T-cell (primary cell): ENCODE data around the gene DOK3. TPM values are rescaled to one million over a fixed set of nuclear protein-coding genes. Genes with fewer than 3 reads are reported as not detected.

Experiments
- ATAC-seq, 4 experiments: fragments of 200-7000 bp in 3 of 4; fragments of 150-1000 bp in 1 of 4; cut with Tn5 transposase; replicated peaks in 1 of 4; 1 replicate in 3 of 4; 2 replicates in 1 of 4; pipeline ENCODE4 v1.10.0; 2021; ENCODE audit warnings: moderate library complexity in 3 of 4, mild to moderate bottlenecking in 2 of 4, moderate number of reproducible peaks in 1 of 4
- CTCF ChIA-PET, 2 donors: fragments of 300-600 bp; sonication (Branson Sonifier 250); formaldehyde crosslinking; loops; one replicate each; lab custom pipeline; 2022; ENCODE audit warnings: antibody characterized with exemption in 2 of 2; lab: Charles Lee
- POLR2A ChIA-PET, 2 donors: fragments of 300-600 bp; sonication (Branson Sonifier 250); formaldehyde crosslinking; loops; one replicate each; lab custom pipeline; 2022; ENCODE audit warnings: antibody characterized with exemption in 2 of 2; lab: Charles Lee
- DNase-seq, 35 experiments: peaks; one replicate each; pipeline versions ENCODE4 v3.0.0 to v3.0.0-alpha.2; 2013 to 2023
- H3K27ac ChIP-seq: one replicate; pipeline ENCODE4 v1.5.1; 2013; ENCODE audit warnings: low read length
- H3K27me3 ChIP-seq, 2 experiments: replicated peaks in 1 of 2; 1 replicate in 1 of 2; 2 replicates in 1 of 2; pipeline versions ENCODE4 v1.6.1 to v1.7.0; 2013; ENCODE audit warnings: low read length in 1 of 2, mixed read lengths in 1 of 2; ENCODE audit not compliant: control insufficient read depth in 2 of 2, insufficient read depth in 2 of 2; ENCODE audit errors: extremely low read depth in 1 of 2
- H3K36me3 ChIP-seq, 2 donors: 1 replicate in 1 of 2; 2 replicates in 1 of 2; pipeline versions ENCODE4 v1.6.1 to v1.7.0; 2013; ENCODE audit warnings: low read length in 1 of 2; ENCODE audit not compliant: control insufficient read depth in 2 of 2, insufficient read depth in 1 of 2; ENCODE audit errors: extremely low read depth in 1 of 2
- H3K4me1 ChIP-seq, 2 experiments: 1 replicate in 1 of 2; 2 replicates in 1 of 2; pipeline versions ENCODE4 v1.6.1 to v1.7.0; 2013; ENCODE audit warnings: low read length in 2 of 2, mixed read lengths in 1 of 2; ENCODE audit not compliant: insufficient read depth in 2 of 2, control insufficient read depth in 1 of 2; ENCODE audit errors: extremely low read depth in 1 of 2
- H3K4me3 ChIP-seq, 2 donors: 1 replicate in 1 of 2; 2 replicates in 1 of 2; pipeline versions ENCODE4 v1.5.1 to v1.7.0; 2013; ENCODE audit warnings: mild to moderate bottlenecking in 2 of 2, low read length in 1 of 2, moderate library complexity in 1 of 2; ENCODE audit not compliant: control insufficient read depth in 1 of 2; ENCODE audit errors: extremely low read depth in 1 of 2
- H3K9me3 ChIP-seq: 2 replicates; pipeline ENCODE4 v1.7.0; 2013
- H3K27ac Mint-ChIP-seq, 2 donors: one replicate each; pipeline ENCODE4 v1.8.0; 2020 to 2021; ENCODE audit warnings: mild to moderate bottlenecking in 2 of 2, mixed read lengths in 2 of 2
- H3K27me3 Mint-ChIP-seq, 2 donors: one replicate each; pipeline ENCODE4 v1.8.0; 2021 to 2022; ENCODE audit warnings: mixed read lengths in 2 of 2
- H3K36me3 Mint-ChIP-seq: one replicate; pipeline ENCODE4 v1.8.0; 2021; ENCODE audit warnings: mixed read lengths
- H3K4me1 Mint-ChIP-seq, 3 donors: one replicate each; pipeline ENCODE4 v1.8.0; 2020 to 2022; ENCODE audit warnings: mixed read lengths in 3 of 3, mild to moderate bottlenecking in 1 of 3
- H3K4me3 Mint-ChIP-seq, 3 donors: one replicate each; pipeline ENCODE4 v1.8.0; 2020 to 2022; ENCODE audit warnings: mild to moderate bottlenecking in 3 of 3, mixed read lengths in 3 of 3, moderate library complexity in 3 of 3
- H3K9me3 Mint-ChIP-seq, 3 donors: one replicate each; pipeline ENCODE4 v1.8.0; 2020 to 2022; ENCODE audit warnings: mixed read lengths in 3 of 3
- WGBS: methylation state at CpG from one replicate; pipeline ENCODE4 v1.1.5; 2013; ENCODE audit warnings: missing lambda C conversion rate; ENCODE audit not compliant: insufficient coverage; 5-methylcytosine and 5-hydroxymethylcytosine counted together
- total RNA-seq, 35 experiments: library from RNA in 6 of 35; stranded (reverse) in 6 of 35; fragments of 120-200 nt in 1 of 35; gene quantifications; one replicate each; pipeline versions ENCODE4 v1.2.1 to v1.2.4 and lab custom pipeline; 2013 to 2026

The DOK3 gene
- total RNA-seq, 5 donors from 2014 or later (not counting 1 experiment from before 2014, with no cell fraction given) = 1.1 to 5.8 (median 4.3) TPM

DNA sequence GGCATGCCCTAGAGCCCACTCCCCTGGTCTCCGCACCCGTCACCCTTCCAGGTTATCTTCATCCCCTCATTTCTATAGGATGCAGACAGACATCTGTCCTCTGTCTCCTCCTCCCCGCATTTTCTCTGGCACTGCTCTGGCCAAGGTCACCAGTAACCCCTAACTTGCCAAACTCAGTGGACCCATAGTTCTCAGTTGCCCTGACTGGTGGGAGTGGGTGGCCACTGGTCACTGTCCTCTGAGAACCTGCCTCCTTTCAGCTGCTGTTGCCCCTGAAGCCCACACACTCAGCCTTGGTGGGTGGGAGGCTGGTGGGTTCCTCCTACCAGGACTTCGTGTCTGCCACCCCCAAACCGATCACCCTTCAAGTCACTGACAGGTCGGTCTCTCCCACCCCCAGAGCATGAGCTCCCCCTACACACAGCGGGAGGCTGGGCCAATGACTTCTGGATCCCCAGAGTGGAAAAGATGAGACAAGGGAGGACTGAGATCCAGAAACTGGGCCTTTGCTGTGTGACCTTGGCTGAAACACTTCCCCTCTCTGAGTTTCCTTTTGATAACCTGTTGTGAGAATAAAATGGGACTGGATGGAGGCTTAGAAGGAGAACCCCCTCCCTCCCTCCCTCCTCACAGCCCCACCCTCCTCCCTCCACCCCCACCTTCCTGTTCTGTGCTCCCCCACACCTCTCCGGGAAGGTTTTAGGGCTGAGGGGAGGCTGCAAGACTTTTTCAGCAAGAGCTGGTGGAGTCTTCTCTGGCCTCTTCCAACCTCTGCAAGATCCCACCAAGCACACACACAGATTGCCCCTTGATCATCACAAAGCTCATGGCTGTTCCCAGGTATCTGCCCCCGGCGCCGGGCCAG lies 33.8 kb downstream of the DOK3 start:
- H3K27me3 ChIP-seq = peaks cover 0 to 25% of the 10 kb centered on the region in 2 experiments
- Mint-ChIP-seq H3K27me3 (peaks cover 0 to 5% of the 10 kb centered on the region in 2 donors), H3K36me3 (no peaks in the 10 kb centered on the region), H3K9me3 (no peaks in the 10 kb centered on the region), H3K4me3 (peak overlapping the region; percentile 0 to 69 (median 37)), H3K27ac (peak overlapping the region; percentile 38 to 83), H3K4me1 (peaks cover 48 to 60% (median 51%) of the 10 kb centered on the region in 3 donors)
- DNase-seq (no peak), ATAC-seq (no peak)
- POLR2A ChIA-PET = interaction anchor here in 1 of 2 donors (0.6 kb wide), 1 partner anchor 1108 kb away, joined by 3 read pairs; no protein-coding TSS in a partner anchor
- WGBS = 94% methylated on average over 2 of the region's 11 CpGs
- H3K36me3 ChIP-seq = no peaks in the 10 kb centered on the region
- peaks cover 7 to 54% of the 10 kb centered on the region in 2 experiments for H3K4me1 ChIP-seq
- no peaks in the 10 kb centered on the region for H3K9me3 ChIP-seq
- H3K27ac ChIP-seq = no peak overlapping the region
- CTCF ChIA-PET = interaction anchor here in 1 of 2 donors (0.8 kb wide), 1 partner anchor 10 kb away, joined by 3 read pairs; no protein-coding TSS in a partner anchor
- no peak overlapping the region for H3K4me3 ChIP-seq

GRCh38 chr5:177474846-177475562 lies 34.6 kb downstream of the DOK3 start:
- Mint-ChIP-seq H3K4me3 (peak overlapping the region; percentile 69 to 77 (median 72)), H3K27me3 (peaks cover 0 to 5% of the 10 kb centered on the region in 2 donors), H3K9me3 (no peaks in the 10 kb centered on the region), H3K4me1 (peaks cover 51 to 64% (median 55%) of the 10 kb centered on the region in 3 donors), H3K27ac (peak overlapping the region; percentile 38 to 80), H3K36me3 (no peaks in the 10 kb centered on the region)
- Histone ChIP-seq H3K27me3 (peaks cover 0 to 29% of the 10 kb centered on the region in 2 experiments), H3K4me1 (peaks cover 7 to 59% of the 10 kb centered on the region in 2 experiments), H3K36me3 (peaks cover 0 to 3% of the 10 kb centered on the region in 2 donors), H3K4me3 (no peak overlapping the region), H3K27ac (no peak overlapping the region), H3K9me3 (no peaks in the 10 kb centered on the region)
- POLR2A ChIA-PET = no interaction called here
- CTCF ChIA-PET = interaction anchor here in 1 of 2 donors (0.7 kb wide), 1 partner anchor 84 kb away, joined by 3 read pairs; no protein-coding TSS in a partner anchor
- ATAC-seq (no peak), DNase-seq (no peak)
- 35% methylated on average over 2 of the region's 4 CpGs for WGBS

GRCh38 chr5:177474002-177474476 lies 35.6 kb downstream of the DOK3 start:
- ChIA-PET CTCF (interaction anchor here in 1 of 2 donors (0.7 kb wide), 1 partner anchor 83 kb away, joined by 3 read pairs; no protein-coding TSS in a partner anchor), POLR2A (no interaction called here)
- Histone ChIP-seq H3K4me1 (peaks cover 7 to 59% of the 10 kb centered on the region in 2 experiments), H3K9me3 (no peaks in the 10 kb centered on the region), H3K4me3 (no peak overlapping the region), H3K27me3 (peaks cover 0 to 29% of the 10 kb centered on the region in 2 experiments), H3K36me3 (peaks cover 0 to 3% of the 10 kb centered on the region in 2 donors), H3K27ac (no peak overlapping the region)
- ATAC-seq = no peak
- DNase-seq = no peak
- Mint-ChIP-seq H3K27me3 (peaks cover 0 to 5% of the 10 kb centered on the region in 2 donors), H3K27ac (peak overlapping the region; percentile 39 to 74), H3K4me3 (peak overlapping the region; percentile 69 to 77 (median 72)), H3K36me3 (no peaks in the 10 kb centered on the region), H3K9me3 (no peaks in the 10 kb centered on the region), H3K4me1 (peaks cover 42 to 55% (median 48%) of the 10 kb centered on the region in 3 donors)
- 86% methylated on average over 7 of the region's 7 CpGs for WGBS

DNA sequence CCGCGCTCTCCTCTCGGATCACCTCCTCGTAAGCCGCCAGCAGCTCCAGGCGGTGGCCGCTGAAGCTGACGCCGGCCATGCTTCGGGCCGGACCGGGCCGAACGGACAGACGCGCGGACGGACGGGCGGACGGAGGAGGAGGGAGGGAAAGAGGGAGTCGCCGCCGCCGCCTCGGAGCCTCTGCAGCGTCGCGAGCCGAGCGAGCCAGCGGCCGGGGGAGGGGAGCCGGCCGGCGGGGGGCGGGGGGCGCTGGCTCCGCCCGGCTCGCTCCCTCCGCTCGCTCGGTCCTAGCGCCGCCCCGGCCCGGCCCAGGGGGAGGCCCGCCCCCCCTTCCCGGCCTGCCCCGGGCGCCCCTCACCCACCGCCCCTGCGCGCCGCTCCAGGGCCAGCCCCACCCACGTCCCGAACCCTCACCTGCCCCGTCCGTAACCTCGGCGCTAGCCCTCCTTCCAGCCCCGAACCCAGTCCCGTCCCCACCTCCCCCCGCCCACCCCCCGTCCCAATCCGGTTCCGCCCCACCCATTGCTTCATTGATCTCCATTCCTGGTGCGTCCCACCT lies 36.1 kb downstream of the DOK3 start, which contains the start of gene DBN1:
DBN1 (minus strand) TSS at position 192 of the 559 bp plus-strand sequence; CDS start at position 79, 113 bp downstream.
- ATAC-seq = peak; percentile 41 to 56 (median 54)
- peaks cover 0 to 29% of the 10 kb centered on the region in 2 experiments for H3K27me3 ChIP-seq
- H3K4me1 ChIP-seq = peaks cover 5 to 54% of the 10 kb centered on the region in 2 experiments
- H3K4me3 ChIP-seq = peak within 1 kb of the TSS; percentile 41
- no peaks in the 10 kb centered on the region for H3K9me3 ChIP-seq
- peak within 1 kb of the TSS; percentile 69 to 77 (median 72) for H3K4me3 Mint-ChIP-seq
- no peaks in the 10 kb centered on the region for H3K36me3 Mint-ChIP-seq
- H3K27ac ChIP-seq = peak within 1 kb of the TSS; percentile 52
- H3K9me3 Mint-ChIP-seq = no peaks in the 10 kb centered on the region
- peak within 1 kb of the TSS; percentile 39 to 74 for H3K27ac Mint-ChIP-seq
- H3K4me1 Mint-ChIP-seq = peaks cover 37 to 49% (median 43%) of the 10 kb centered on the region in 3 donors
- ChIA-PET CTCF (interaction anchor here in 1 of 2 donors (0.8 kb wide), 1 partner anchor 24 kb away, joined by 3 read pairs; the partner anchor contains the start of gene PDLIM7), POLR2A (no interaction called here)
- WGBS = 3% methylated on average over 24 of the region's 69 CpGs
- peaks cover 0 to 3% of the 10 kb centered on the region in 2 donors for H3K36me3 ChIP-seq
- peak in 2 of 35 experiments; percentile 17 to 38 for DNase-seq
- H3K27me3 Mint-ChIP-seq = peaks cover 0 to 5% of the 10 kb centered on the region in 2 donors

GRCh38 chr5:177472460-177473442 lies 36.9 kb downstream of the DOK3 start:
- Histone ChIP-seq H3K36me3 (peaks cover 0 to 3% of the 10 kb centered on the region in 2 donors), H3K27ac (peak overlapping the region; percentile 52), H3K4me1 (peaks cover 5 to 54% of the 10 kb centered on the region in 2 experiments), H3K4me3 (peak overlapping the region; percentile 41), H3K27me3 (peaks cover 0 to 29% of the 10 kb centered on the region in 2 experiments), H3K9me3 (no peaks in the 10 kb centered on the region)
- ChIA-PET CTCF (interaction anchor here in 1 of 2 donors (0.8 to 0.9 kb wide), 2 partner anchors 25 to 82 kb away, joined by 3 read pairs; partner anchors contain the start of gene PDLIM7), POLR2A (interaction anchor here in 1 of 2 donors (0.5 kb wide), 1 partner anchor 520 kb away, joined by 5 read pairs; no protein-coding TSS in a partner anchor)
- ATAC-seq = peak; percentile 54 to 61 (median 59)
- DNase-seq = peak in 34 of 35 experiments; percentile 27 to 64 (median 48)
- H3K9me3 Mint-ChIP-seq = no peaks in the 10 kb centered on the region
- no peaks in the 10 kb centered on the region for H3K36me3 Mint-ChIP-seq
- H3K27ac Mint-ChIP-seq = no peak overlapping the region
- WGBS = 1% methylated on average over 85 of the region's 93 CpGs
- H3K27me3 Mint-ChIP-seq = peaks cover 0 to 5% of the 10 kb centered on the region in 2 donors
- peak overlapping the region; percentile 69 to 76 (median 69) for H3K4me3 Mint-ChIP-seq
- peaks cover 37 to 43% (median 41%) of the 10 kb centered on the region in 3 donors for H3K4me1 Mint-ChIP-seq
